B cell (primary cell): ENCODE results near the gene CLDN11. TPM values are rescaled to one million over a fixed set of nuclear protein-coding genes. Genes with fewer than 3 reads are reported as not detected.

Experiments used
- ATAC-seq: fragments of 200-7000 bp; cut with Tn5 transposase; one replicate; pipeline ENCODE4 v1.10.0; 2021; ENCODE audit warnings: low read depth, mild to moderate bottlenecking, moderate number of reproducible peaks, moderate library complexity
- CTCF ChIA-PET: fragments of 350-600 bp; sonication (Branson Sonifier 250); formaldehyde crosslinking; loops from one replicate; lab custom pipeline; 2021; ENCODE audit warnings: antibody characterized with exemption, inconsistent platforms; lab: Charles Lee
- POLR2A ChIA-PET: fragments of 350-600 bp; sonication (Branson Sonifier 250); formaldehyde crosslinking; loops from one replicate; lab custom pipeline; 2021; ENCODE audit warnings: antibody characterized with exemption; lab: Charles Lee
- DNase-seq: peaks from one replicate; pipeline ENCODE4 v3.0.0; 2013
- H2AFZ ChIP-seq: 2 replicates; pipeline ENCODE4 v1.6.1; 2012; ENCODE audit warnings: mild to moderate bottlenecking, low read depth, low read length; ENCODE audit not compliant: insufficient read depth, poor library complexity, severe bottlenecking
- H3K27ac ChIP-seq, 2 donors: 1 replicate in 1 of 2; 2 replicates in 1 of 2; pipeline ENCODE4 v1.5.1; 2012 to 2013; ENCODE audit warnings: low read length in 2 of 2, mild to moderate bottlenecking in 2 of 2, moderate library complexity in 1 of 2
- H3K27me3 ChIP-seq, 4 experiments: fragments of 200-600 bp in 1 of 4; sonication (generic) in 1 of 4; replicated peaks in 1 of 4; 1 replicate in 2 of 4; 2 replicates in 2 of 4; pipeline versions ENCODE4 v1.6.1 to v1.7.0; 2013 to 2016; ENCODE audit warnings: low read length in 3 of 4, mild to moderate bottlenecking in 2 of 4, mixed read lengths in 1 of 4, moderate library complexity in 1 of 4; ENCODE audit not compliant: insufficient read depth in 4 of 4, control insufficient read depth in 3 of 4; ENCODE audit errors: control extremely low read depth in 1 of 4
- H3K36me3 ChIP-seq, 2 experiments: replicated peaks in 1 of 2; 1 replicate in 1 of 2; 2 replicates in 1 of 2; pipeline versions ENCODE4 v1.6.1 to v1.7.1; 2013; ENCODE audit warnings: low read length in 1 of 2; ENCODE audit not compliant: insufficient read depth in 2 of 2, control insufficient read depth in 1 of 2; ENCODE audit errors: control extremely low read depth in 1 of 2, extremely low read depth in 1 of 2
- H3K4me1 ChIP-seq, 2 donors: fragments of 200-600 bp in 1 of 2; sonication (generic) in 1 of 2; 1 replicate in 1 of 2; 2 replicates in 1 of 2; pipeline versions ENCODE4 v1.5.1 to v1.6.1; 2013 to 2017; ENCODE audit warnings: low read length in 2 of 2; ENCODE audit not compliant: control insufficient read depth in 2 of 2, insufficient read depth in 2 of 2
- H3K4me2 ChIP-seq: replicated peaks from 2 replicates; pipeline ENCODE3; 2012; ENCODE audit warnings: mild to moderate bottlenecking, low read depth, low read length; ENCODE audit not compliant: poor library complexity, severe bottlenecking
- H3K4me3 ChIP-seq, 5 experiments: fragments of 200-600 bp in 1 of 5; sonication (generic) in 1 of 5; 1 replicate in 3 of 5; 2 replicates in 2 of 5; pipeline versions ENCODE4 v1.5.1 to v1.7.0; 2011 to 2016; ENCODE audit warnings: low read length in 4 of 5, mild to moderate bottlenecking in 4 of 5, low read depth in 2 of 5, control low read depth in 1 of 5, moderate library complexity in 1 of 5; ENCODE audit not compliant: insufficient read depth in 1 of 5; ENCODE audit errors: control extremely low read depth in 1 of 5, extremely low read depth in 1 of 5
- H3K79me2 ChIP-seq: fragments of 200-600 bp; sonication (generic); one replicate; pipeline ENCODE4 v1.6.0; 2016; ENCODE audit warnings: low read length; ENCODE audit not compliant: control insufficient read depth, insufficient read depth
- H3K9ac ChIP-seq: fragments of 200-600 bp; sonication (generic); 2 replicates; pipeline ENCODE4 v1.6.1; 2017; ENCODE audit warnings: mild to moderate bottlenecking, low read length, moderate library complexity
- H3K9me3 ChIP-seq, 3 donors: one replicate each; pipeline versions ENCODE4 v1.6.1 to v1.7.1; 2013; ENCODE audit warnings: low read length in 2 of 3; ENCODE audit not compliant: control insufficient read depth in 2 of 3, insufficient read depth in 1 of 3; ENCODE audit errors: control extremely low read depth in 1 of 3
- H4K20me1 ChIP-seq: 2 replicates; pipeline ENCODE4 v1.6.0; 2012; ENCODE audit warnings: mild to moderate bottlenecking, low read length; ENCODE audit not compliant: insufficient read depth, control insufficient read depth, poor library complexity, severe bottlenecking
- H3K27ac Mint-ChIP-seq: one replicate; pipeline ENCODE4 v1.8.0; 2021; ENCODE audit warnings: mixed read lengths
- H3K27me3 Mint-ChIP-seq: one replicate; pipeline ENCODE4 v1.8.0; 2021; ENCODE audit warnings: mixed read lengths
- H3K4me1 Mint-ChIP-seq: one replicate; pipeline ENCODE4 v1.8.0; 2021; ENCODE audit warnings: mixed read lengths
- H3K4me3 Mint-ChIP-seq: one replicate; pipeline ENCODE4 v1.8.0; 2021; ENCODE audit warnings: mixed read lengths
- H3K9me3 Mint-ChIP-seq: one replicate; pipeline ENCODE4 v1.8.0; 2022; ENCODE audit warnings: mixed read lengths; ENCODE audit not compliant: insufficient read depth
- EZH2 ChIP-seq: IDR thresholded peaks from 2 replicates; pipeline ENCODE4 v1.6.1; 2012; ENCODE audit warnings: borderline replicate concordance, low read depth, mild to moderate bottlenecking, moderate library complexity, low read length; ENCODE audit not compliant: insufficient read depth, poor library complexity, severe bottlenecking
- WGBS: methylation state at CpG from one replicate; pipeline ENCODE4 v1.1.5; 2013; ENCODE audit warnings: missing lambda C conversion rate; ENCODE audit not compliant: insufficient coverage; 5-methylcytosine and 5-hydroxymethylcytosine counted together
- intact Hi-C: fragments of 100-400 bp; cut with micrococcal nuclease; formaldehyde crosslinking; loops from one replicate; pipeline ENCODE4 v1.10.0; 2022
- polyA plus RNA-seq: library from polyadenylated mRNA; depleted of rRNA; stranded (reverse); fragments of >200 nt; gene quantifications from 2 replicates; pipeline ENCODE4 v1.2.3, GENCODE V29; 2012
- total RNA-seq, 2 donors: library from RNA; stranded (reverse); fragments of 120-200 nt in 1 of 2; gene quantifications; 1 replicate in 1 of 2; 2 replicates in 1 of 2; pipeline versions ENCODE4 v1.2.3 to v1.2.4, GENCODE V29; 2013 to 2022
- TF ChIP-seq, protein P1 (sequence below): fragments of 200-600 bp; IDR thresholded peaks from one replicate; pipeline ENCODE4 v1.8.0; 2022; ENCODE audit warnings: antibody characterized with exemption, mild to moderate bottlenecking

CLDN11 gene
- total and polyA plus RNA-seq, 2 donors (not counting 1 experiment from before 2014, with no cell fraction given): 0.25 to 0.52 TPM

DNA sequence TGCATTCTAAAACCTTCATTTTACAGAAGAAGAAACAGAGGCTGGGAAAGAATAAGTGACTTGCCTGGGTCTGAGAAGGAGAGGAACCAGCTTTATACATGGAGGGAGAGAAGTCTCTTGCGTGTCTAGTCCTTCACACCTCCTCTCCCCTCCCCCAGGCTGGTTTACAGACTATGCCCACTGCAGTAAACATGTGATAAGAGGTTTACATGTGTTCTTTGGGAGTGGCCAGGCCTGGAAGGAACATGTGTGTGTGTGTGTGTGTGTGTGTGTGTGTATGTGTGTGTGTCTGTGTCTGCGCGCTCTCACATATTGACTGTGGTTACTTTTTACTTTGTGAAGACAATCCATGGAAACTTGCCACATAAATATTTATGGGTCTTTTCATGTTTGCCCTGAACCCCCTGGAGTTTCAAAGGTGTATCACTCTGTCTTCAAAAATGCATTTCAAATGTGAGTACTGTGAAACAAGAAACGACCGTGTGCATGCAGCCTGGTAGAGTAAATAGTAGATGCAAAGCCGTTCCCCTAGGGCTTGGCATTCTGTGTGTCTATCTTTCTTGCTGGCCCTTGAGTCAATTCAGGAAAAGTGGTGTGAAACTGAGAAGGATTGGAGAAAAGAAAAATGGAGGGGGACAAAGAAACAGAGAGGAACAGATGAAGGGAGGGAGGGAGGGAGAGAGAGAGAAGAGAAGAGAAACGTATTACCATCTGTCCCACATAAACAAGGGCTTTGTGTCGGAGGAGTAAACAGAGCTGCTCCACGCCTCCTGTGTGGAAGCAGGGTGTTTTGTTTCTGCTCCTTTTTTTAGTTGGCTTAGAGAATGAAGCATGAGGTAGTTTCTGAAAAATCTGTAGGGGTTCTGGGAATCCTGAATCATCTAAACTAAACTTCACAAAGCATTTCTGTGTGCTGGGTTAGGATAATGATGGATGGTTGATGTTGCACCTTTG, 51.7 kb downstream of the CLDN11 start:
- no peaks in the 10 kb centered on the region for H3K4me1 ChIP-seq
- ATAC-seq (no peak), DNase-seq (no peak)
- H3K9ac ChIP-seq: no peak overlapping the region
- H4K20me1 ChIP-seq: no peaks in the 10 kb centered on the region
- Mint-ChIP-seq H3K27me3 (peaks cover 56% of the 10 kb centered on the region), H3K4me3 (no peak overlapping the region), H3K4me1 (no peaks in the 10 kb centered on the region), H3K9me3 (no peaks in the 10 kb centered on the region), H3K27ac (no peak overlapping the region)
- WGBS: 67% methylated on average over 3 of the region's 9 CpGs
- TF ChIP-seq EZH2: no peak
- TF ChIP-seq, protein P1, sequence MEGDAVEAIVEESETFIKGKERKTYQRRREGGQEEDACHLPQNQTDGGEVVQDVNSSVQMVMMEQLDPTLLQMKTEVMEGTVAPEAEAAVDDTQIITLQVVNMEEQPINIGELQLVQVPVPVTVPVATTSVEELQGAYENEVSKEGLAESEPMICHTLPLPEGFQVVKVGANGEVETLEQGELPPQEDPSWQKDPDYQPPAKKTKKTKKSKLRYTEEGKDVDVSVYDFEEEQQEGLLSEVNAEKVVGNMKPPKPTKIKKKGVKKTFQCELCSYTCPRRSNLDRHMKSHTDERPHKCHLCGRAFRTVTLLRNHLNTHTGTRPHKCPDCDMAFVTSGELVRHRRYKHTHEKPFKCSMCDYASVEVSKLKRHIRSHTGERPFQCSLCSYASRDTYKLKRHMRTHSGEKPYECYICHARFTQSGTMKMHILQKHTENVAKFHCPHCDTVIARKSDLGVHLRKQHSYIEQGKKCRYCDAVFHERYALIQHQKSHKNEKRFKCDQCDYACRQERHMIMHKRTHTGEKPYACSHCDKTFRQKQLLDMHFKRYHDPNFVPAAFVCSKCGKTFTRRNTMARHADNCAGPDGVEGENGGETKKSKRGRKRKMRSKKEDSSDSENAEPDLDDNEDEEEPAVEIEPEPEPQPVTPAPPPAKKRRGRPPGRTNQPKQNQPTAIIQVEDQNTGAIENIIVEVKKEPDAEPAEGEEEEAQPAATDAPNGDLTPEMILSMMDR: no peak
- no peaks in the 10 kb centered on the region for H3K36me3 ChIP-seq
- no peaks in the 10 kb centered on the region for H3K9me3 ChIP-seq
- H2AFZ ChIP-seq: no peak overlapping the region
- intact Hi-C loops: no loop called here
- H3K27me3 ChIP-seq: peaks cover 0 to 11% (median 3%) of the 10 kb centered on the region in 4 experiments
- H3K27ac ChIP-seq: no peak overlapping the region
- H3K4me3 ChIP-seq: no peak overlapping the region
- ChIA-PET CTCF (no interaction called here), POLR2A (no interaction called here)
- no peaks in the 10 kb centered on the region for H3K79me2 ChIP-seq
- H3K4me2 ChIP-seq: no peak overlapping the region

DNA sequence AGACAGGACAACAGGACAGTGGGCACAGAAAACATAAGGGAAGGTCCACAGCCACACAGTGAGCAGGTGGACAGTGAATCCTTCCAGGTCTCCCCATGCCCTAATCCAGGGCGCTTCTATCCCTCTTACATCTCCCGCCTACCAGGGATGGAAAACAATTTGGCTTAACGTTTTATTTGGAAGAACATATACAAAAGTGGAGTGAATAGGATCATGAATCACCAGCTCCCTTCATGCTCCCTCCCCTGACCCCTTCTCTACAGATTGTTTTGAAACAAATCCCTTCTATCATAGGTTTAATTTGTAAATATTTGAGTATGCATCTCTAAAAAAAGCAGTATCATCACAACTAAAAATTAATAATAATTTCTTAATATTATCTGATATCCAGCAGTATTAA, 52.5 kb downstream of the CLDN11 start:
- CTCF ChIA-PET: no interaction called here

More for the DNA sequence above, 52.5 kb downstream of the CLDN11 start:
- Histone ChIP-seq H3K79me2 (no peaks in the 10 kb centered on the region), H3K4me2 (no peak overlapping the region), H4K20me1 (no peaks in the 10 kb centered on the region), H3K27me3 (peaks cover 0 to 13% (median 2%) of the 10 kb centered on the region in 4 experiments), H3K9ac (no peak overlapping the region), H3K4me3 (no peak overlapping the region), H3K36me3 (no peaks in the 10 kb centered on the region), H2AFZ (no peak overlapping the region), H3K4me1 (no peaks in the 10 kb centered on the region), H3K9me3 (no peaks in the 10 kb centered on the region), H3K27ac (no peak overlapping the region)
- intact Hi-C loops: no loop called here
- H3K27ac Mint-ChIP-seq: no peak overlapping the region
- no CpG with 5 or more reads among the region's 3 CpGs for WGBS
- H3K27me3 Mint-ChIP-seq: peaks cover 58% of the 10 kb centered on the region
- DNase-seq (no peak), ATAC-seq (no peak)
- no peaks in the 10 kb centered on the region for H3K9me3 Mint-ChIP-seq
- no peaks in the 10 kb centered on the region for H3K4me1 Mint-ChIP-seq
- no peak overlapping the region for H3K4me3 Mint-ChIP-seq
- POLR2A ChIA-PET: no interaction called here
- TF ChIP-seq, protein P1: no peak
- TF ChIP-seq EZH2: no peak
